Gastroesophageal sphincter (tissue), 4 donors: ENCODE measurements around the gene ARL4C. TPM values are rescaled to one million over a fixed set of nuclear protein-coding genes. Genes with fewer than 3 reads are reported as not detected.

Experiments
- ATAC-seq: fragments of 150-250 bp; one replicate; pipeline ENCODE4 v1.9.1; 2016; ENCODE audit warnings: mild to moderate bottlenecking, moderate library complexity
- H3K27ac ChIP-seq, 4 donors: fragments of 200-600 bp; sonication (generic) in 3 of 4; 1 replicate in 3 of 4; 2 replicates in 1 of 4; pipeline ENCODE4 v1.5.1; 2016 to 2019
- H3K27me3 ChIP-seq: fragments of 200-600 bp; sonication (generic); one replicate; pipeline ENCODE4 v1.5.1; 2019
- H3K36me3 ChIP-seq, 2 donors: fragments of 200-600 bp; sonication (generic); one replicate each; pipeline ENCODE4 v1.5.1; 2019; ENCODE audit warnings: control low read depth in 1 of 2
- H3K4me1 ChIP-seq, 3 donors: fragments of 200-600 bp; sonication (generic); 1 replicate in 2 of 3; 2 replicates in 1 of 3; pipeline ENCODE4 v1.5.1; 2016 to 2019; ENCODE audit warnings: control low read depth in 2 of 3
- H3K4me3 ChIP-seq, 2 donors: fragments of 200-600 bp; sonication (generic); one replicate each; pipeline ENCODE4 v1.5.1; 2019; ENCODE audit warnings: mild to moderate bottlenecking in 1 of 2, moderate library complexity in 1 of 2
- H3K9me3 ChIP-seq, 3 donors: fragments of 200-600 bp; sonication (generic); one replicate each; pipeline ENCODE4 v1.5.1; 2017 to 2019; ENCODE audit warnings: control low read depth in 2 of 3
- EP300 ChIP-seq: sonication (generic); formaldehyde crosslinking; IDR thresholded peaks from one replicate; pipeline ENCODE4 v1.6.1; 2017; ENCODE audit warnings: antibody characterized with exemption, mild to moderate bottlenecking
- POLR2A ChIP-seq, 2 donors: fragments of 450-650 bp; IDR thresholded peaks; one replicate each; pipeline ENCODE4 v1.6.1; 2017; ENCODE audit warnings: antibody characterized with exemption in 2 of 2, mild to moderate bottlenecking in 2 of 2, moderate library complexity in 1 of 2
- POLR2AphosphoS5 ChIP-seq: sonication (generic); formaldehyde crosslinking; IDR thresholded peaks from one replicate; pipeline ENCODE4 v1.6.1; 2017; ENCODE audit warnings: antibody characterized with exemption
- WGBS, 2 donors: methylation state at CpG; one replicate each; pipeline ENCODE4 v1.1.5; 2018; ENCODE audit warnings: low coverage in 1 of 2; 5-methylcytosine and 5-hydroxymethylcytosine counted together
- total RNA-seq, 4 donors: library from RNA; depleted of rRNA; stranded (reverse); fragments of >200 nt; gene quantifications; one replicate each; pipeline ENCODE4 v1.1.0, GENCODE V29; 2016
- TF ChIP-seq, protein P1 (sequence below), 4 experiments: fragments of 200-600 bp in 2 of 4; fragments of 450-650 bp in 2 of 4; sonication (generic) in 1 of 4; IDR thresholded peaks; one replicate each; pipeline ENCODE4 v1.5.1; 2017 to 2019; ENCODE audit warnings: antibody characterized with exemption in 4 of 4, mild to moderate bottlenecking in 2 of 4, moderate library complexity in 2 of 4

The ARL4C gene
- total RNA-seq, 4 donors from 2014 or later, result 3.7 to 12.7 (median 7.2) TPM

DNA sequence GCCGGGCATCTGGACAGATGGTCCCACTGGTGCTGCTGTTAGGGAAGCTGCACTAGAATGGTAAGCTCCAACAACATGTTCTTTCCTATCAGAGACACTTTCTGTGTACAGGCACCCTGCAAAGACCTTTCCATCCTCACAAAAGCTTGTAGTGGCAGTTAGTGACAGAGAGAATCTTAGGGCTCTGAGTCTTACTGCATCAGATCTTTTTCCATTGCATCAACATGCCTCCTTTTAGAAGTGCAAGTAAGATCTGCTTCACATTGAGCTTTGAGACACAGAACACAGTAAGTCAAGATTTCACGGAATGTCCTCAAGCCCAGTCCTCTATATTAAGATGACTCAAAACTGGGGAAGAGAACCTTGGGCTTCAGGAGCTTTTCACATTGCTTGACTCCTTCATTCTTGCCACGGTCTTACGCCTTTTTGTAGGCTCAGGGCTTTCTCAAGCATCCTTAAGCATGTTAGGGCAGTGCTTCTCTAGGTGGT, 52.6 kb downstream of the ARL4C start:
- Histone ChIP-seq H3K27ac (peak overlapping the region in 2 of 4 donors; percentile 59 to 67), H3K4me3 (no peak overlapping the region), H3K36me3 (no peaks in the 10 kb centered on the region), H3K9me3 (no peaks in the 10 kb centered on the region), H3K27me3 (no peaks in the 10 kb centered on the region), H3K4me1 (peaks cover 0 to 28% (median 0%) of the 10 kb centered on the region in 3 donors)
- ATAC-seq, result no peak
- TF ChIP-seq, protein P1, sequence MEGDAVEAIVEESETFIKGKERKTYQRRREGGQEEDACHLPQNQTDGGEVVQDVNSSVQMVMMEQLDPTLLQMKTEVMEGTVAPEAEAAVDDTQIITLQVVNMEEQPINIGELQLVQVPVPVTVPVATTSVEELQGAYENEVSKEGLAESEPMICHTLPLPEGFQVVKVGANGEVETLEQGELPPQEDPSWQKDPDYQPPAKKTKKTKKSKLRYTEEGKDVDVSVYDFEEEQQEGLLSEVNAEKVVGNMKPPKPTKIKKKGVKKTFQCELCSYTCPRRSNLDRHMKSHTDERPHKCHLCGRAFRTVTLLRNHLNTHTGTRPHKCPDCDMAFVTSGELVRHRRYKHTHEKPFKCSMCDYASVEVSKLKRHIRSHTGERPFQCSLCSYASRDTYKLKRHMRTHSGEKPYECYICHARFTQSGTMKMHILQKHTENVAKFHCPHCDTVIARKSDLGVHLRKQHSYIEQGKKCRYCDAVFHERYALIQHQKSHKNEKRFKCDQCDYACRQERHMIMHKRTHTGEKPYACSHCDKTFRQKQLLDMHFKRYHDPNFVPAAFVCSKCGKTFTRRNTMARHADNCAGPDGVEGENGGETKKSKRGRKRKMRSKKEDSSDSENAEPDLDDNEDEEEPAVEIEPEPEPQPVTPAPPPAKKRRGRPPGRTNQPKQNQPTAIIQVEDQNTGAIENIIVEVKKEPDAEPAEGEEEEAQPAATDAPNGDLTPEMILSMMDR (IDR thresholded peaks at IDR 0.05), result no peak
- TF ChIP-seq POLR2AphosphoS5, result no peak
- TF ChIP-seq POLR2A (IDR thresholded peaks at IDR 0.05), result no peak
- no peak for TF ChIP-seq EP300
- WGBS, 2 donors, result 88 to 100% methylated on average over 1 to 4 of the region's 4 CpGs
